Measurements from ENCODE around the gene TERT.

DNA sequence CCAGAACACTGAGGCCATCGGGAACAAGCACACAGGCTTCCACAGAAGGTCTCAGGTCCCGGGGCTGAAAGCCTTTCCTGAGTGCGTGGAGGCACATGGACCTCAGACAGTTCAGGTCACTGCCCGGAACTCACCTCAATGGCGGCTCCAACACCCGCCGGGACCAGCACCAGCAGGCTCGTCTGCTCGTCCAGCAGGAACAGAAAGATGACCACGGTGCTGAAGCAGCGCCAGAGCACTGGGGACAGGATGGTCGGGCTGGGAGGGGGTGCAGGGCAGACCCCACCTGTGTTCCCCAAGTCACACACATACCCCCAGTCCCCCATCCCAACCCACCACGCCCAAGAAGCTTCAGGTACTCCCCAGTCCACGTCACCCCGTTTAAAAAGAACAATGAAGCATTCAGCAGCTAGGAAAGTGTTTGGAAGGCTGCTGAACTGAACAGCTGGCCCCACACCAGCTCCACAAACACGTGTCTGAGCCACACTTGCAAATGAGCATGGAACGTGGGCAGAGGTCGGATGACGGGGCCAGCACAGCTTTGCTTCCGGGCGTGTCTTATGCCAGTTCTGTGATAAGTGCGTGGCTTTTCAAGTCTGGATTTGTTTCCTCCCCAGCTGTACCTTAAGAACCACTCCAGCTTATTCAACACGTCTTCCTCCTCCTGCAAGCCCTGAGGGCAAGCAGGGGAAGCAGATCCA is 35.4 kb upstream of the TERT start:
- TF ChIP-seq POLR2A (IDR thresholded peaks at IDR 0.05), result no peak
- peak in 1 of 3 donors; percentile 49 for TF ChIP-seq POLR2AphosphoS5 (IDR thresholded peaks at IDR 0.05)
- TF ChIP-seq CTCF (IDR thresholded peaks at IDR 0.05), result no peak

Data from breast epithelium (tissue), 3 donors.